Osteoblast (primary cell): ENCODE data around the gene FBXO45. TPM values are rescaled to one million over a fixed set of nuclear protein-coding genes. Genes with fewer than 3 reads are reported as not detected.
"Not testable (repeated sequence)": the region's sequence is repeated elsewhere in the genome, so short reads cannot be mapped to it uniquely, and the experiment has no call there.

ENCODE experiments used
- DNase-seq: peaks from one replicate; pipeline ENCODE4 v3.0.0; 2011; ENCODE audit warnings: low spot score, mixed read lengths; ENCODE audit not compliant: insufficient read length; ENCODE audit errors: missing footprints
- H2AFZ ChIP-seq: 2 replicates; pipeline ENCODE4 v1.6.0; 2011; ENCODE audit warnings: mild to moderate bottlenecking, low read length
- H3K27ac ChIP-seq: 2 replicates; pipeline ENCODE4 v1.5.1; 2011; ENCODE audit warnings: mild to moderate bottlenecking, low read depth, low read length, moderate library complexity
- H3K27me3 ChIP-seq: 2 replicates; pipeline ENCODE4 v1.6.0; 2012; ENCODE audit warnings: mild to moderate bottlenecking, control low read depth, inconsistent platforms, low read length, moderate library complexity; ENCODE audit not compliant: insufficient read depth
- H3K36me3 ChIP-seq: 2 replicates; pipeline ENCODE4 v1.5.1; 2011; ENCODE audit warnings: mild to moderate bottlenecking, low read length, control low read depth, moderate library complexity; ENCODE audit not compliant: insufficient read depth
- H3K4me1 ChIP-seq: 2 replicates; pipeline ENCODE4 v1.5.1; 2011; ENCODE audit warnings: mild to moderate bottlenecking, low read length, control low read depth, moderate library complexity; ENCODE audit not compliant: insufficient read depth
- H3K4me2 ChIP-seq: 2 replicates; pipeline ENCODE4 v1.6.0; 2011; ENCODE audit warnings: mild to moderate bottlenecking, low read length; ENCODE audit not compliant: insufficient read depth
- H3K4me3 ChIP-seq: fragments of 200-600 bp; sonication (generic); 3 replicates; pipeline ENCODE4 v1.5.1; 2012; ENCODE audit warnings: mild to moderate bottlenecking, low read length, inconsistent platforms; ENCODE audit not compliant: insufficient read depth
- H3K79me2 ChIP-seq: 2 replicates; pipeline ENCODE4 v1.6.0; 2012; ENCODE audit warnings: mild to moderate bottlenecking, low read length, control low read depth, inconsistent platforms; ENCODE audit not compliant: insufficient read depth
- H3K9me3 ChIP-seq: 2 replicates; pipeline ENCODE4 v1.5.1; 2011; ENCODE audit warnings: low read depth, low read length, control low read depth
- H4K20me1 ChIP-seq: 2 replicates; pipeline ENCODE4 v1.6.0; 2012; ENCODE audit warnings: mild to moderate bottlenecking, low read length, control low read depth; ENCODE audit not compliant: insufficient read depth
- total RNA-seq: library from RNA; depleted of rRNA; stranded (reverse); fragments of >200 nt; gene quantifications from 2 replicates; pipeline ENCODE4 v1.2.3, GENCODE V29; 2012
- TF ChIP-seq, protein P1 (sequence below): IDR thresholded peaks from 2 replicates; pipeline ENCODE4 v1.5.1; 2011; ENCODE audit warnings: mild to moderate bottlenecking, low read depth, low read length, moderate library complexity; ENCODE audit errors: extremely low read depth

The FBXO45 gene
- total RNA-seq, 1 donor, result 8.0 TPM

DNA sequence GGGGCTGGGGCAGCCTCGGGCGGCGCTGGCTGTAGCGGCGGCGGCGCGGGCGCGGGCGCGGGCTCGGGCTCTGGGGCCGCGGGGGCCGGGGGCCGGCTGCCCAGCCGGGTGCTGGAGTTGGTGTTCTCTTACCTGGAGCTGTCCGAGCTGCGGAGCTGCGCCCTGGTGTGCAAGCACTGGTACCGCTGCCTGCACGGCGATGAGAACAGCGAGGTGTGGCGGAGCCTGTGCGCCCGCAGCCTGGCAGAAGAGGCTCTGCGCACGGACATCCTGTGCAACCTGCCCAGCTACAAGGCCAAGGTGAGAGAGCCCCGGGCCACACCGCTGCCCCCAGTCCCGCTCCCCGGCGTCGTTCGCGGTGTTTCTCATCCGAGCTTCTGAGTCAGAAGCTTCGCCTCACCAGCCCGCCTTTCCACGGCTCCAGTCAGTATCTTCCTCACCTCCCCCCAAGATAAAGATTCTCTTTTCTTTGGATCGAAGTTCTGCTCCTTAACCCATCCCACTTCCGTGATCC is 600 bp downstream of the FBXO45 start:
- Histone ChIP-seq H3K4me2 (peak overlapping the region; percentile 88), H3K4me3 (peak overlapping the region; percentile 99), H3K27me3 (no peaks in the 10 kb centered on the region), H3K9me3 (no peaks in the 10 kb centered on the region), H3K27ac (peak overlapping the region; percentile 18), H4K20me1 (peaks cover 4% of the 10 kb centered on the region), H3K79me2 (peaks cover 65% of the 10 kb centered on the region), H3K36me3 (no peaks in the 10 kb centered on the region), H3K4me1 (peaks cover 16% of the 10 kb centered on the region), H2AFZ (peak overlapping the region; percentile 79)
- TF ChIP-seq, protein P1, sequence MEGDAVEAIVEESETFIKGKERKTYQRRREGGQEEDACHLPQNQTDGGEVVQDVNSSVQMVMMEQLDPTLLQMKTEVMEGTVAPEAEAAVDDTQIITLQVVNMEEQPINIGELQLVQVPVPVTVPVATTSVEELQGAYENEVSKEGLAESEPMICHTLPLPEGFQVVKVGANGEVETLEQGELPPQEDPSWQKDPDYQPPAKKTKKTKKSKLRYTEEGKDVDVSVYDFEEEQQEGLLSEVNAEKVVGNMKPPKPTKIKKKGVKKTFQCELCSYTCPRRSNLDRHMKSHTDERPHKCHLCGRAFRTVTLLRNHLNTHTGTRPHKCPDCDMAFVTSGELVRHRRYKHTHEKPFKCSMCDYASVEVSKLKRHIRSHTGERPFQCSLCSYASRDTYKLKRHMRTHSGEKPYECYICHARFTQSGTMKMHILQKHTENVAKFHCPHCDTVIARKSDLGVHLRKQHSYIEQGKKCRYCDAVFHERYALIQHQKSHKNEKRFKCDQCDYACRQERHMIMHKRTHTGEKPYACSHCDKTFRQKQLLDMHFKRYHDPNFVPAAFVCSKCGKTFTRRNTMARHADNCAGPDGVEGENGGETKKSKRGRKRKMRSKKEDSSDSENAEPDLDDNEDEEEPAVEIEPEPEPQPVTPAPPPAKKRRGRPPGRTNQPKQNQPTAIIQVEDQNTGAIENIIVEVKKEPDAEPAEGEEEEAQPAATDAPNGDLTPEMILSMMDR, result no peak
- peak; percentile 93 for DNase-seq

DNA sequence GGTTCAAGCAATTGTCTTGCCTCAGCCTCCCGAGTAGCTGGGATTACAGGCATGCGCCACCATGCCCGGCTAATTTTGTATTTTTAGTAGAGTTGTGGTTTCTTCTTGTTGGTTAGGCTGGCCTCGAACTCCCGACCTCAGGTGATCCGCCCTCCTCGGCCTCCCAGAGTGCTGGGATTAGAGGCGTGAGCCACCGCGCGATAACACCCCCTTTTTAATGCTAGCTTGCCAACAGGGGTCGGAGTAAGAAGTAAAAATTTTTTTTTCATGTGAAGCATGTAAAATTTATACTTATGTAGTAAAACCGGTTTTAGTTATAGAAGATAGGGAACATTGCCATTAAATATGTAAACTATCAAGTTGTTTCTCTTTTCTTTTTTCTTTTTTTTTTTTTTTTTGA is 1.9 kb downstream of the FBXO45 start:
- peak overlapping the region; percentile 88 for H3K4me2 ChIP-seq
- not testable (repeated sequence) for H3K27me3 ChIP-seq, H4K20me1 ChIP-seq, H3K9me3 ChIP-seq, H3K27ac ChIP-seq, H3K4me3 ChIP-seq, DNase-seq, H3K36me3 ChIP-seq, H2AFZ ChIP-seq
- H3K79me2 ChIP-seq, result peaks cover 77% of the 10 kb centered on the region
- H3K4me1 ChIP-seq, result peaks cover 16% of the 10 kb centered on the region

DNA sequence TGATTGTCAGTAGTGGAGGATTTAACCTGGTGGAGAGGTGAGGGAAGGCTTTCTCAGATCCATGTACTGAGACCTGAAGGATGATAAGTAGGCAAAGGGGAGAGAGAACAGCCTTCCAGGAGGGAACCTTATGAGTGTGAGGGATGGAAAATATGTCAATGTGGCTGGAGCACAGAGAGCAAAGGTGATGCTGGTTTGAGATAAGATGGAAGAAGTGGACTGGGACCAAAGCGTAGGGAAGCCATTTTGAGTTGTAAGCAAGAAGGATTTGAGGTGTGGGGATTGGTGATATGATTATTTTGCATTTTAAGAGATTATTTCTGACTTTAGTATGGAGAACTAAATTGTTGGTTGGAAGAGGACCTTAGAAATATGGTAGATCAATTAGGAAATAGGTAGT is 3.9 kb downstream of the FBXO45 start:
- no peak for DNase-seq
- no peak overlapping the region for H3K4me3 ChIP-seq
- TF ChIP-seq, protein P1, result no peak

DNA sequence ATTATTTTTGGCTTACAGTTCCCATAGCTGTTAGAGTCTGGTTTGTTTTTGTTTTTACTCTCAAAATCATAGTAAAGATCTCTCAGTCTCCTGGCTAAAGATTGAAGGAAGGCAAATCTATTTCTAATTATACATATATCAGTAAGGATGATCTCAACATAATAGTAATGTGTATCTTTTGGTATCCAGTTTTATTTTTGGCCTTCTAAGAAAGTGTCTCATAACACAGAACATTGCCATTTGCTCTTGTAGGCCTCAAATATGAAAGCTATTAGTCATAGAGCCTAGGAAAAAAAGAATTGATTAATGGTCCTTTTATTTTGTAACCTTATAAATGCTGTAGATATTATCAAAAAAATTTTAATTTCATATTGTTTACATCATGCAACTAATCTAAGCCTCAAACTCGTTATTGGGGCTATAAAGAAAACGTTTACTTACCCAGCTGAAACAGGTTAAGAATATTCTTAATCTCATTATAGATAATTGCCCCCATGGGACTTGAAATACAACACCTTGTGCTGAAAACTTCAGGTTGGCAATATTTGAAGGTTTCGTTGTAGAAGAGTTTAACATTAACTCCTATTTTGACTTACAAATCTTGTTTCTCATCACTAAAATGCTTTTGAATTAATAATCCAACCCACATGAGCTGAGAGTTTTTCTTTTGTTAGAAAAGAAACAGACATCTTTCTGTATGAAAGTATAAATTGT is 16.7 kb downstream of the FBXO45 start:
- Histone ChIP-seq H3K4me2 (no peak overlapping the region), H3K79me2 (no peaks in the 10 kb centered on the region), H3K9me3 (no peaks in the 10 kb centered on the region), H4K20me1 (no peaks in the 10 kb centered on the region), H3K36me3 (peaks cover 10% of the 10 kb centered on the region), H3K27me3 (no peaks in the 10 kb centered on the region), H3K27ac (no peak overlapping the region), H2AFZ (no peak overlapping the region), H3K4me1 (no peaks in the 10 kb centered on the region), H3K4me3 (no peak overlapping the region)
- peak; percentile 48 for DNase-seq
- TF ChIP-seq, protein P1, result no peak

More for the DNA sequence above, 3.9 kb downstream of the FBXO45 start:
- no peaks in the 10 kb centered on the region for H3K27me3 ChIP-seq
- peaks cover 82% of the 10 kb centered on the region for H3K79me2 ChIP-seq
- H3K27ac ChIP-seq, result no peak overlapping the region
- H3K4me1 ChIP-seq, result peaks cover 15% of the 10 kb centered on the region
- peaks cover 8% of the 10 kb centered on the region for H4K20me1 ChIP-seq
- H3K36me3 ChIP-seq, result peaks cover 2% of the 10 kb centered on the region
- no peak overlapping the region for H2AFZ ChIP-seq
- no peak overlapping the region for H3K4me2 ChIP-seq
- no peaks in the 10 kb centered on the region for H3K9me3 ChIP-seq
